CD1c-positive myeloid dendritic cell (primary cell): ENCODE measurements around the gene ASIC3.
"Not testable (repeated sequence)": the region's sequence is repeated elsewhere in the genome, so short reads cannot be mapped to it uniquely, and the experiment has no call there.

ENCODE experiments used
- DNase-seq: peaks from one replicate; pipeline ENCODE4 v3.0.0-alpha.2; 2016; ENCODE audit errors: extremely low spot score

The ASIC3 gene

DNA sequence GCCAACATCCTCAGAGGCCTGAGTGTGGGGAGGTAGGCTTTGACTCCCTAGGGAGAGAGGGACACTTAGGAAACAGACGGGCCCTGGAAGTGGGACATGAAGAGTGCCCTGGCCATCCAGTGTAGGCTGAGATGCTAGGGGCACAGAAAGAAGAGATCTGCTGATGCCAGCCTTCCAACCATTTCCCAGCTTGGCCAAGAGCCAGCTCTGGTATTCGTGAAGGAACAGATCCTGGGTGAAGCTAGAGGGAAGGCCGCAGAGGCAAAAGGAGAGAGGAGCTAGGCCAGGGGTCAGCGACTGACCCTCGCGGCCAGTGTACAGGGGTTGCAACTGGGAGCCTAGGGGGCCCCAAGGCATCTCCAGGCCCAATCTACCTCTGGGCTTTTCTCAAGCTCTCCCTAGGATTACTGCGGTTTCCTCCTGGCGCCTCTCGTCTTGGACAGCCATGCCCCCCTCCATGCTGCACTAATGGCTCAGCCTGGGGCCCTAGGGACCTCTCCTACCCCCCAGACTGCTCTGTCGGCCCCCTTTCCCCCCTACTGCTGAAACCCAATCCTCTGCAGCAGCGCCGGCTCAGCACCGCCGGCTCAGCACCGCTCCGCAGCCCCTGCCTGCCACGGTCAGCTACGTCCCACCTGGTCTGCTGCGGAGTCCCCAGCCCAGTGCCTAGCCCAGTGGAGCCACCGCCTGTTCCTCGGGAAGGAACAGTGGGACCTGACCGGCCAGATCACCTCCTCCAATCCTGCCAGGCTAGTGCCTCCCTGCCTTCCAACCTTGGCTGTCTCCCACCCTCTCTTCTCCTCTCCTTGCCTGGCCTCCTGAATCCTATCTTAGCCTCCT is at the start of gene ASIC3:
TSS of gene ASIC3 (plus strand) at position 556 of the 840 bp plus-strand sequence. CDS start 355 bp downstream, outside the sequence.
- no peak for DNase-seq

DNA sequence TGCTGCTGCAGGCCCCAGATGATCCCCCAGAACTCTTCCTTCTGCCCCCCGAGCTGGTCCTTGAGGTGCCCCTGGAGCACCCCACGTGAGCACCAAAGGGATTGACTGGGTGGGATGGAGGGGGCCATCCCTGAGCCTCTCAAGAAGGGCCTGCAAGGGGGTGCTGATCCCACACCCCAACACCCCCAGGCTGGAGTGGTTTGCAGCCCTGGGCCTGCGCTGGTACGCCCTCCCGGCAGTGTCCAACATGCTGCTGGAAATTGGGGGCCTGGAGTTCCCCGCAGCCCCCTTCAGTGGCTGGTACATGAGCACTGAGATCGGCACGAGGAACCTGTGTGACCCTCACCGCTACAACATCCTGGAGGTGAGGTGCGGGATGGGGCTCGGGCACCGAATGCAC is 49.3 kb upstream of the ASIC3 start:
- no peak for DNase-seq

DNA sequence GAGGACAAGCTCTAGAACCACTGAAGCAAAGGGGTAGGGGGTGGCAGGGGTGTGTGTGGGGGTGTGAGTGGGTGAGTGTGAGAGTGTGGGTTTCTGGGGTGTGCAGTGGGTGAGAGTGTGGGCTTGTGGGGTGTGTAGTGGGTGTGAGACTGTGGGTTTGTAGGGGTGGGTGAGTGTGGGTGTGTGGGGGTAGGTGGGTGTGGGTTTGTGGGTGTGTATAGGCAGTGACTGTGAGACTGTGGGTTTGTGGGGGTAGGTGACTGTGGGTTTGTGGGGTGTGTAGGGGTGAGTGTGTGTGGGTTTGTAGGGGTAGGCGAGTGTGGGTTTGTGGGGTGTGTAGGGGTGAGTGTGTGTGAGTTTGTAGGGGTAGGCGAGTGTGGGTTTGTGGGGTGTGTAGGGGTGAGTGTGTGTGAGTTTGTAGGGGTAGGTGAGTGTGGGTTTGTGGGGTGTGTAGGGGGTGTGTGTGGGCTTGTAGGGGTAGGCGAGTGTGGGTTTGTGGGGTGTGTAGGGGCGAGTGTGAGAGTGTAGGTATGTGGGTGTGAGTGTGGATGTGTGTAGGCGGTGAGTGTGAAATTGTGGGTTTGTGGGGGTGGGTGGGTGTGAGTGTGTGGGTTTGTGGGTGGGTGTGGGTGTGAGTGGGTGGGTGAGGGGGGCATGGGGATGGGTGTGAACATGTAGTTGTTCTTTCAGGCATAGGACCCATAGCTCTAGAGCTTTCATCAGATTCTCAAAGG is 48.7 kb upstream of the ASIC3 start:
- no peak for DNase-seq

DNA sequence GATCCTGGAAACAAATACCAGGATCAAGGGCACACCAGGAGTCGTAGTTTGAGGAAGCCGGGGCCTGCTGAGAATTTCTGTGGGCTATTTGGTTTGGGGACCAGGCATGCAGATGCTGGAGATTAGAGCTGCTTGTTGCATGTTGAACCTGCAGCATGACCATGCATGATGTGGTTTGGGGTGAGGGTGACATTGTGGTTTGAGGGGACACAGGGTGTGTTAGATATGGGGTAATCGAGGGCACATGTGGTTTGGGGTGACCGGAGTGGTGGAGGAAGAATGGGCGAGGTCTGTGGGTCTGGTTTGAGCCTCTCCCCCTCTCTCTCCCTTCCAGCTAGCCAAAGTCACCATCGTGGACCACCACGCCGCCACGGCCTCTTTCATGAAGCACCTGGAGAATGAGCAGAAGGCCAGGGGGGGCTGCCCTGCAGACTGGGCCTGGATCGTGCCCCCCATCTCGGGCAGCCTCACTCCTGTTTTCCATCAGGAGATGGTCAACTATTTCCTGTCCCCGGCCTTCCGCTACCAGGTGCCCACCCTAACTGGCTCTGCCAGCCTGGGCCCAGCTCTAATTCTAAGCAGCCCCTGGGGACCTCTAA is 47.3 kb upstream of the ASIC3 start:
- DNase-seq, result no peak

DNA sequence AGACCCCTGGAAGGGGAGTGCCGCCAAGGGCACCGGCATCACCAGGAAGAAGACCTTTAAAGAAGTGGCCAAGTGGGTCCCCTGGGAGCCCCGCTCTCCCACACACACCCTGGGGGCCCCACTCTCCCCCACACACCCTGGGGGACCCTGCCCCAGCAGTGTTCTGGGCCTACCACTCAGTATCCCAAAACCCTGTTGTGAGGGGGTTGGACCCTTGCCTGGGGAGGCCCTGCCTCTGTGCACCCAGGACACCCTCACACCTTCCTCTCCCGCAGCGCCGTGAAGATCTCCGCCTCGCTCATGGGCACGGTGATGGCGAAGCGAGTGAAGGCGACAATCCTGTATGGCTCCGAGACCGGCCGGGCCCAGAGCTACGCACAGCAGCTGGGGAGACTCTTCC is 46.8 kb upstream of the ASIC3 start:
- DNase-seq, result no peak

DNA sequence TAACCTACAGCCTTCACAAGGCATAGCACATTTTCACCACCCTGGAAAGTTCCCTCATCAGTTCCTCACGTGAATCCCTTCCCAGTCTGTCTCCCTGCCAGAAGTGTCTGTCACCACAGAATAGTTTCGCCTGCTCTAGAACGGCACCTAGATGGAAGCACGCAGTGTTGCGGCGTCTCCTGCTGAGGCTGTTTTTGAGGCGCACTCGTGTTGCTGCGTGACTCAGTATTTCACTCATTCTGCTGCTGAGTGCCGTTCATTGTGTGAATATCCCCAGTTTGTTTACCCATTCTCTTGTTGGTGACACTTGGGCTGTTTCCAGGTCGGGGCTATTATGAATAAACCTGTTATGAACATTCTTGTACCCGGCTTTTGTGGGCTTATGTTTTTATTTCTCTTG is 44.8 kb upstream of the ASIC3 start:
- no peak for DNase-seq

DNA sequence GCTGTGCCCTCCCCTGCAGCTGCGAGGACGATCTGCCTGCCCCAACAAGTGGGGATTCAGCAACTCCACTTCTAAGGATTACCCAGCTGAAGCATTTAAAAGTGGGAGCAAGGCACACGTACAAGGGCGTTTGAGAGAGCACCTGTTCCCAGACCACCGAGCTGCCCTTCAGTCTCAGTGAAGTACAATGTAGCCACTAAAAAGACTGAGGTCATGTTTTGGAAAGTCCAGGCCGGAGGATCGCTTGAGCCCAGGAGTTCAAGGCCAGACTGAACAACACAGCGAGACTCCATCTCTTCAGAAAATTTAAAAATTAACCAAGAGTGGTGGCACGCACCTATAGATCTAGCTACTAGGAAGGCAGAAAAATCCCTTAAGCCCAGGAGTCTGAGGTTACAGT is 42.8 kb upstream of the ASIC3 start:
- no peak for DNase-seq

DNA sequence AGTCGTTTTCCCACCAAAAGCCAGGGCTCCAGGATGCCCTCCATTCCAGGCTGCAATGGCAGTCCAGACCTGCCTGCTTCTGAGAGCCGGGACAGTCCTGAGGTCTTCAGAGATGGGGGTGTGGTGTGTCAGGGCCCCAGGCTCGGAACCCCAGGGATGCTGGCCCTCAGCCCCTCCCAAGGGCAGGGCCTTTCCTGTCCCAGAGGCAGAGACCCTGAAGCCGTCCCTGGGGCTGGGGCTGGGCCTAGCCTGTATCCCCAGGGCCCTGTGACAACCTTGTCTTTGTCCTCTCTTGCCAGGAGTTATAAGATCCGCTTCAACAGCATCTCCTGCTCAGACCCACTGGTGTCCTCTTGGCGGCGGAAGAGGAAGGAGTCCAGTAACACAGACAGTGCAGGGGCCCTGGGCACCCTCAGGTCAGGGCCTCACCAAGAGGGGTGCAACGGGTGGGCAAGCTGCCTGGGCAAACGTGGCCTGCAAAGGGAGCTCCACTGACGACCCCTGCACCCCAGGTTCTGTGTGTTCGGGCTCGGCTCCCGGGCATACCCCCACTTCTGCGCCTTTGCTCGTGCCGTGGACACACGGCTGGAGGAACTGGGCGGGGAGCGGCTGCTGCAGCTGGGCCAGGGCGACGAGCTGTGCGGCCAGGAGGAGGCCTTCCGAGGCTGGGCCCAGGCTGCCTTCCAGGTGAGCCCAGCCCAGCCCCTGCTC is 41.6 kb upstream of the ASIC3 start:
- DNase-seq, result no peak

DNA sequence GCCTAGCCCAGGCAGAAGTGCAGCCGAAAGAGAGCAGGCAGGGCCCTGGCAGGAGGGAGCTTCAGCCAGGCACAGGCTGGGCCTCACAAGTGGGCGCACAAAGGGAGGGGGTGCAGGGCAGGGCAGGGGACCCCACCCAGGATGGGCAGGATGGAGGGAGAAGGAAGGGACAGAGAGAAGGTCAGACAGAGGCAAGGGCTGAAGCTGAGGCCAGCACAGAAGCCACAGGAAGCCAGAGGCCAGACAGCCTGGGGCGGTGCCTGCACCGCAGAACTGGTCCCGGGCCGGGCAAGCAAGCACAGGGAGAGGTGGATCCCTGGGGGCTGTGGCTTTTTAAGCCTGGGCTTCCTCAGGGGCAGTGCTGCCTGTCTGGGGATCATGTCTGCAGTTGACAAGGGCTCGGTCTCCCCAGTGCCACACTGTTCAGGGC is 40.8 kb upstream of the ASIC3 start:
- DNase-seq, result no peak

DNA sequence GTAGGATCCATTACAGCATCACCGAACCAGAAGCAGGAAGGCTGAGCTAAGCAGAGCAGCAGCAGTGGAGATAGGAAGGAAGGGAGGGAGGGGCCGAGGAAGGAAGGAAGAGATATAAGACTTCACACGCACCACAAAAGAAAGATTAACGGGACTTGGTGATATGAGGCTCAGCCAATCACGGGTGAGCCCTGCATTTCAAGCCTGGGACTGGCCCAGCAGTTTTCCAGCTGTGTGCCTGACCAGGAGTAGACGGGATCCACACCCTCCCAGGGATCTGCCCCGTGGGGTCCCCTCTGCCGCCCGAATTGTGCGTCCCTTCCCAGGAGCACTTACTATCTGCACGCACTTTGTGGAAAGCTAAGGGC is 40.2 kb upstream of the ASIC3 start:
- DNase-seq, result no peak

DNA sequence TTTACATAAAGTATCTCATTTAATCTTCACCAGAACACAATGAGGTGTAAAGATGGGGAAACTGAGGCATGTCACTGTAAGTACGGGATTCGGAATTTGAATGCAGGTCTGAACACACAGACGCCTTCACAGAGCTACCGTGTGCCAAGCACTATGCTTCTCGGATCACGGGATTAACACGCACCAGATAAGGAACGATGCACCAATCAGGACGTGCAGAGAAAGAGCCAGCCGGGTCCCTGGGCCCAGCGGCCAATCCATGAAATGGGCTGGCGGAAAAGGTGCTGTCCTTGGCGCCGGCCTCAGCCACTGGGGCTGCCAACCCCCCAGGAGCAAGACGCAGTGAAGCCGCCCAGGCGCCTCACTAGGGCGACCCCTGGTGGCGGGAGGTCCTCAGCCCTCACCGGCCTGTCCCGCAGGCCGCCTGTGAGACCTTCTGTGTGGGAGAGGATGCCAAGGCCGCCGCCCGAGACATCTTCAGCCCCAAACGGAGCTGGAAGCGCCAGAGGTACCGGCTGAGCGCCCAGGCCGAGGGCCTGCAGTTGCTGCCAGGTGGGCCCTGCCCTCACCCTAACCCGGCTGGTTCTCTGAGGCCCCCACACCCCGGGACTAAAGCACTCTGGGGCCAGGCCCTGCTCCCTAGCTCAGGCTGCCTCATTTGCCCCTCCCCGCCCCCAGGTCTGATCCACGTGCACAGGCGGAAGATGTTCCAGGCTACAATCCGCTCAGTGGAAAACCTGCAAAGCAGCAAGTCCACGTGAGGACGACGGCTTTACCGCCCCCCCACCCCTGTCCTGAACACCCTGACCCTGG is 39.6 kb upstream of the ASIC3 start:
- peak; percentile 71 for DNase-seq

DNA sequence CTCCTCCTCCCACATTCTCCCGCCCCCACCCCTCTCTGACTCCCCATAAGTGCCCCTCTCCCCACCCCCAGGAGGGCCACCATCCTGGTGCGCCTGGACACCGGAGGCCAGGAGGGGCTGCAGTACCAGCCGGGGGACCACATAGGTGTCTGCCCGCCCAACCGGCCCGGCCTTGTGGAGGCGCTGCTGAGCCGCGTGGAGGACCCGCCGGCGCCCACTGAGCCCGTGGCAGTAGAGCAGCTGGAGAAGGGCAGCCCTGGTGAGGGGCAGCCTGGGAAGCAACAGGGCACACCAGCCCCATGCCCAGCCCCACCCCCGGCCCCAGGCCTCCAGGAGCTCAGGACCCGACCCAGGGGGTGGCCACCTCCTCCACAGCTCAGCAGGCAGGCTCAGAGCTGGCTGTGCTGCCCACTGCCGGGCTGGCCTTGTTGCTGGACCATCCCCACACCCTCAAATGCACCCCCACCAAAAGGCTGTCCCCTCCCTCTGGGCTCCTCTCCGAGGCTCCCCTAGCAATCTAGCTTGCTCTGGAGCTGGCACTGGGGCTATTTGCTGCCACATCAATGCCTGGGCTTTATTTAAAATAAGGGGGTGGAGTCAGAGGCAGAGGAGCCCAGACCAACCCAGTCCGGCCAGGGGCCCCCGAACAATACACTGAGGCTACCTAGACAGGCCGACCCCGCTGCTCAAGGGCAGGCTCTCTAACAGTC is 38.8 kb upstream of the ASIC3 start:
- DNase-seq, result no peak

DNA sequence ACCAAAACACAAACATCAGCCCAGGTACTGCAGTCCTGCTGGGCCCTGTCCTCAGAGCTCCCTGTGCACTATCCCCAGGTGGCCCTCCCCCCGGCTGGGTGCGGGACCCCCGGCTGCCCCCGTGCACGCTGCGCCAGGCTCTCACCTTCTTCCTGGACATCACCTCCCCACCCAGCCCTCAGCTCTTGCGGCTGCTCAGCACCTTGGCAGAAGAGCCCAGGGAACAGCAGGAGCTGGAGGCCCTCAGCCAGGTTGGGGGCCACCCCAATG is 38.4 kb upstream of the ASIC3 start:
- no peak for DNase-seq

DNA sequence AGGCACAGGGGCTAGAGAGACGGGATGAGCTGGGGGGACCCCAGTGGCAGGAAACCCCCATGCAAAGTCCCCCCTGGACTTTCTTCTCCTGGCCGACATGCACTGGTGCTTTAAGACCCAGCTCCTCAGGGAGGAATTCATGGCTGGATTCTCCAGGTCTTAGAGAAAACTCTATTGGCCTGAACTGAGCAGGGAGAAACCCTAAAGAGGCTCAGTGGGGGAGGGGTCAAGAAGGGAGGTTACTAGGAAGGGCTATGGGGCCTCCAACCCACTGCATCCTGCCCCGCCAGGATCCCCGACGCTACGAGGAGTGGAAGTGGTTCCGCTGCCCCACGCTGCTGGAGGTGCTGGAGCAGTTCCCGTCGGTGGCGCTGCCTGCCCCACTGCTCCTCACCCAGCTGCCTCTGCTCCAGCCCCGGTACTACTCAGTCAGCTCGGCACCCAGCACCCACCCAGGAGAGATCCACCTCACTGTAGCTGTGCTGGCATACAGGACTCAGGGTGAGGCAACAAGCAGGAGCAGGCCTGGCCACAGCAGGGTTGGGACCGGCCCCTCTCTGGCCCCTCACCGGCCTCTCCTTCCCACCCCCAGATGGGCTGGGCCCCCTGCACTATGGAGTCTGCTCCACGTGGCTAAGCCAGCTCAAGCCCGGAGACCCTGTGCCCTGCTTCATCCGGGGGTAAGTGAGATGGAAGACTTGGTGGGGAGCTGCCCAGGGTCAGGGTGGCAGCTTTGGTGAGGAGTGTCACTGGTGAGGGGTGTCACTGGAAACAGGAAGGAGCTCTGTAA is 37.8 kb upstream of the ASIC3 start:
- DNase-seq, result peak; percentile 69

DNA sequence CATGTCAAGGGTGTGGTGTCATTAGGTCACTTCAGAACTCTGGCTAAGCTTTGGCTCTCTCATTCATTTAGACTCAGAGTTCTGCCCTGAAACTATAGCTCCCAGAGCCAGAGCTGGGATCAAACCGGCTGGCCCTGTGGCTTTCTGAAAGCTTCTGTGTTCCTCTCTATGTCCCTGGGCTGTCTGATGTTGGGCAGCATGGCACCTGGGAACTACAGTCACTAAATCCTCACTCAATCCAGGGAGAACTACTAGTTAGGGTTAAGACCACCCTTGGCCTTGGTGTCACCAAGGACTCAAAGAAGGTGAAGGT is 37.3 kb upstream of the ASIC3 start:
- DNase-seq, result peak; percentile 49

DNA sequence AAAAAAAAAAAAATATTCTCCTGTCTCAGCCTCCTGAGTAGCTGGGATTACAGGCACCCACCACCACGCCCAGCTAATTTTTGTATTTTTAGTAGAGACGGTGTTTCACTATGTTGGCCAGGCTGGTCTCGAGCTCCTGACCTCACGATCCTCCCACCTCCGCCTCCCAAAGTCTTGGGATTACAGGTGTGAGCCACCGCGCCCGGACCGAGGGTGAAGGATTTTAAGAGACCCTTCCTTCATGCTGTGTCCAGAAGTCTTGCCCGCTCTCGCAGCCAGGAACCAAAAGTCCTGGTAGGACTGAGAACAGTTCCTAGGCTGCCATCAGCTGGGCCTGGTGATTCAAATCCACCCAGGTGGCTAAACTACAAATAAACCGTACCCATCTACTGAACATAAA is 36.7 kb upstream of the ASIC3 start:
- not testable (repeated sequence) for DNase-seq

DNA sequence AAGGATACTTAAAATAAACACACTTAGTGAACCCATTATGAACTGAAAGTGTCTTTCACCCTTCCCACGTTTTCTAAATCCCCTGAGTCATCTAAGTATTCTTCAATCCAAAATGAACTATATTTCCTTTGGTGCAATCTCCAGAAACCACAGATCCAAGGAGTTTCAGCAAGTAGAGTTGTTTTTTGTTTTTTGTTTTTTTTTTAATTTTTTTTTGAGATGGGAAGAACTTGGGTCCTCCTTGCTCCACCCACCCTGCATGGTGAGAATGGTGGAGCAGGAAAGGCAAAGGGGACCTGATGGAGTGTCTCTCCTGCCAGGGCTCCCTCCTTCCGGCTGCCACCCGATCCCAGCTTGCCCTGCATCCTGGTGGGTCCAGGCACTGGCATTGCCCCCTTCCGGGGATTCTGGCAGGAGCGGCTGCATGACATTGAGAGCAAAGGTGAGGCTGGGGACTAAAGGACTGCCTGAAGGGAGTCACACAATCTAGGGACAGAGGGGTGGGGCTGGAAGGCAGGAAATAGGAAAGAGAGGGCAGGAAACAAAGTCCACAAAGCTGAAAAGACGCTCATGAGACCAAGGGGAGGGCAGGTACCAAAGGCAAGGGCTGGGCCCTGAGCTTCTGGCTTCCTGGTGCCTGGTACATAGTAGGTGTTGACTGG is 36.2 kb upstream of the ASIC3 start:
- no peak for DNase-seq

DNA sequence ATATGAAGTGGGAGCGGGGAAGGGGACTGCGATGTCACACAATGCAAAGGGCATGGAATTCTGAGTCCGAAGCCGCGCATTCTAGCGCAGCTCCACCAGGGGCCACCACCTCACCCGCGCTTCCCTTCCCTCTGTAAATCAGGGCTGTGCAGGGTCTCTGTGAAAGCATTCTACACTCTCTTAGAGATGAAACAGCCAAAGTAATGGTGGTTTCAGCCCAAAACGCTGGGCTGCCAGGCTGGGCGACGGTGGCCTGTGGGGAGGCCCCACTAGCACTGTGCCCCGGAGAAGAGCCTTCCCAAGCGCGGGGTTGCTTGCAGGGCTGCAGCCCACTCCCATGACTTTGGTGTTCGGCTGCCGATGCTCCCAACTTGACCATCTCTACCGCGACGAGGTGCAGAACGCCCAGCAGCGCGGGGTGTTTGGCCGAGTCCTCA is 35.4 kb upstream of the ASIC3 start:
- peak; percentile 41 for DNase-seq

DNA sequence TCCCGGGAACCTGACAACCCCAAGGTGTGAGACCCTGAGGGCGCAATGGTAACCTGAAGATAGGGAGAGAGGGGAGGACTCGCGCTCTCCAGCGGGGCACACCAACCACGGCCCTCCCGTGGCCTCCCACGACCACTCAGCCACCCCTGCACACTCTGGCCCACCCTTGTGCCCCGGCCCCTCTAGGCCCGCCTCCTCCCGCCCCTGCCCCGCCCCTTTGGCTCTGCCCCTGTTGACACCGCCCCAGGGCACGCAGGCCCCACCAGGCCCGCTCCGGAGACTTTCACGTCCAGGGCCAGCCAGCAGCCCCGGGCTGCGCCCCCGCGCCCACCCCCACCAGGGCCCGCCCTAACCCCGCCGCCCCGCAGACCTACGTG is 35.0 kb upstream of the ASIC3 start:
- DNase-seq, result no peak
